ENCODE results near the gene FGF7. TPM values are rescaled to one million over a fixed set of nuclear protein-coding genes. Genes with fewer than 3 reads are reported as not detected.

FGF7 gene
- total RNA-seq, 1 experiment from 2014 or later: 0.15 TPM

GRCh38 chr15:49456166-49456565 lies 33.1 kb downstream of the FGF7 start:
- no peaks in the 10 kb centered on the region for H3K4me1 Mint-ChIP-seq
- TF ChIP-seq ZNF317 (CRISPR knock-in tag; IDR thresholded peaks at IDR 0.05; ENCODE audit: borderline replicate concordance, low read depth) (no peak), EMX1 (CRISPR knock-in tag; IDR thresholded peaks at IDR 0.05) (no peak), ARID4B (CRISPR knock-in tag; IDR thresholded peaks at IDR 0.05; ENCODE audit: borderline replicate concordance) (no peak)
- no peak for DNase-seq (ENCODE audit: low spot score)
- ChIA-PET POLR2A (no interaction called here), CTCF (interaction anchor here (1.8 kb wide), 1 partner anchor 15 kb away, joined by 5 read pairs; no protein-coding TSS in a partner anchor)
- no peaks in the 10 kb centered on the region for H3K27me3 Mint-ChIP-seq (ENCODE audit: low read depth)
- no peak for ATAC-seq
- no peaks in the 10 kb centered on the region for H3K9me3 Mint-ChIP-seq
- no peak overlapping the region for H3K4me3 Mint-ChIP-seq
- H3K36me3 Mint-ChIP-seq: no peaks in the 10 kb centered on the region
- H3K27ac Mint-ChIP-seq: no peak overlapping the region

- POLR2A ChIA-PET: no interaction called here
- H3K4me3 Mint-ChIP-seq: no peak overlapping the region
- no peaks in the 10 kb centered on the region for H3K27me3 Mint-ChIP-seq (ENCODE audit: low read depth)
- no peaks in the 10 kb centered on the region for H3K9me3 Mint-ChIP-seq
- ATAC-seq: no peak
- H3K27ac Mint-ChIP-seq: no peak overlapping the region
- no peaks in the 10 kb centered on the region for H3K4me1 Mint-ChIP-seq
- DNase-seq (ENCODE audit: low spot score): no peak
- no peaks in the 10 kb centered on the region for H3K36me3 Mint-ChIP-seq
- CTCF ChIA-PET: interaction anchor here (0.8 kb wide), 1 partner anchor 13 kb away, joined by 3 read pairs; no protein-coding TSS in a partner anchor
- TF ChIP-seq USF1 (CRISPR knock-in tag; IDR thresholded peaks at IDR 0.05) (no peak), NFE2L1 (CRISPR knock-in tag; IDR thresholded peaks at IDR 0.05) (no peak), CBFB (CRISPR knock-in tag; IDR thresholded peaks at IDR 0.05; ENCODE audit: low read depth) (no peak), AFF4 (CRISPR knock-in tag; IDR thresholded peaks at IDR 0.05; ENCODE audit: borderline replicate concordance) (no peak), MYBL2 (CRISPR knock-in tag; IDR thresholded peaks at IDR 0.05) (no peak), E2F4 (CRISPR knock-in tag; IDR thresholded peaks at IDR 0.05; ENCODE audit: borderline replicate concordance, low read depth) (no peak), MLX (CRISPR knock-in tag; IDR thresholded peaks at IDR 0.05) (no peak), IRF1 (CRISPR knock-in tag; IDR thresholded peaks at IDR 0.05) (no peak), E2F5 (CRISPR knock-in tag; IDR thresholded peaks at IDR 0.05) (no peak), SMAD3 (CRISPR knock-in tag; IDR thresholded peaks at IDR 0.05; ENCODE audit: borderline replicate concordance) (no peak), ATF6 (CRISPR knock-in tag; IDR thresholded peaks at IDR 0.05) (no peak), ATF1 (CRISPR knock-in tag; IDR thresholded peaks at IDR 0.05) (no peak)
Observed at GRCh38 chr15:49458145-49458544, 35.1 kb downstream of the FGF7 start.

Measured in WTC11 (cell line).